ENCODE results near the gene COL4A1.

Gene COL4A1

GRCh38 chr13:110308656-110309359, 1.9 kb upstream of the COL4A1 start:
- no peak for DNase-seq

GRCh38 chr13:110307767-110308655, 1.1 kb upstream of the COL4A1 start:
- no peak for DNase-seq

DNA sequence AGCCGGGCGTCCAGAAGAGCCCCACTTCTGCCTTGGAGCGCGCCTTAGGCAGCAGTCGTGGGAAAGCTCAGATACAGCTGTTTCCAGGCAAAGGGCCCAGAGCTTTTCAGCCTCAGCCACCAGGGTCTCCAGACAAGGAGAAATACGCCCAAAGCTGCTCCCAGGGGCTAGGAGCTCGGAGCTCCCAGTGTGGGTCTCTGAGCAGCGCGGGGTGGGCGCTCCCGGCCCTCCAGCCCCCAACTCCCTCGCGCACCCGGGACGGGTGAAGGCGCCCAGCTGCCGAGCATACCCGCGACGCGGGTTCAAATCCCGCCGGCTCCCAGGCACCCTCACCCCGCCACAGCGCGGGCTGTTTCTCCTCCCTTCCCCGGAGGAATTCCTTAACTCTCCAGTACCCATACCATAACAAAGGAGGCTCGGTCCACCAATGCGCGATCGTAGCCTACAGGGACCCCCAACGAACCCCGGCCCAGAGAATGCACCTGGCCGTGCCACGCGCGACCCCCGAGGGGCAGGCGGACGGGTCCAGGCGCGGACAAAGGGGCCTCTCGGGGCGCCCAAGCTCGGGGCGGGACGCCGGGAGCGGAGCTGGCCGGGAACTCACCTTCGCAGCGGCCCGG, 507 bp downstream of the COL4A1 start:
- no peak for DNase-seq

GRCh38 chr13:110305949-110306339, 1.0 kb downstream of the COL4A1 start:
- DNase-seq, result no peak

DNA sequence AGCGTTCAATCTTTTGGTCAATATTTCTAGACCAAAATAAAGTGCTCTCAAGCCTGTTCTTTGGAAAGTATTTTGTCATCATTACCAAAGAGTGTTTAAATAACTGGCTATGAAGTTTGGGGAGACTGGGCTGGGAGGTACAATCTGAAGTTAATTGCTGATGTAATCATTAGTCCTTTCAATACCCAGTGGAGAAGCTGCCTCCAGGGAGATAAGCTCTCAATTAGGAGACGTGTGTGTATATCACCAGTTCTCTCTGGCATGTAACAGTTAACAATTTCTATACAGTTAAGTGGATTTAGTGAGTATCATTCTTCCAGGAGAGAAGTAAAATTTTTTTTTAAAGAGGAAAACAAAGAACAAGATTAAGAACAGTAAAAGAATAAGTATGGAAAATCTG, 1.4 kb downstream of the COL4A1 start:
- DNase-seq, result no peak

DNA sequence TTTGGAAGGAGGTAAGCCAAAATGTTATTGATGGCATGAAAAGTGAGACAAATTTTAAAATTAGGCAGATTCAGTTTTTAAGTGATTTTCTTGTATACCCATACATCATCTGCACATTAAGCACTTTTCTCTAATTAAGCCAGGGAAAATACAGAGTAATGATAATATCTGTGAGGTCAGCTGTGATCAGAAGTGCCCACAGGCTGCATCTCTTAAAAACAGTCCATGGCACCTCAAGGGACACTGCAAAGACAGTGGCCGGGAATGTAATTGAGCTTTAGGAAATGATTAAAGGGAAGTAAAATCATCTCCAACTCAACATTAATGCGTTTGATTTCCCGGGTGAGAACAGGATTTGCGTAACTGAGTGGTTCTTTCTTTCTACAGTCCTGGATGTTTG, 2.0 kb downstream of the COL4A1 start:
- no peak for DNase-seq

GRCh38 chr13:110304256-110304655, 2.7 kb downstream of the COL4A1 start:
- no peak for DNase-seq

DNA sequence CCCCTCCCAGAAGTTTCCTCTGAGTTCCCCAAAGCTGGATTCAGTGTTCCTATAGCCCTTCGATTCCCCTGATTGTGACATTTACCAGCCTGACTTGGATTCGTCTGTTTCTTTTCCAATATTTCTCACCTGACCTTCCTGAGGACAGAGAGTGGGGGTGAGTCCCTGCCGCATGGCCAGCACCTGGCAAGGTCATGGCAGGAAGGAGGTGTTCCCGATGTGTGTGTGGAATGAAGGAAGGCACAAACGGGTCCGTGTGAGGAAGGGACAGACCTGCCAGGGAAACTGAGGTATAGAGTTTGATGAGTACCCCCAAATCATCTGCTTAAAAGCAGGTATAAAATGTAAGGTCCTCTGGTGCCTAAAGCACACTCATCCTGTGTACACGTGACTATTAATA, 3.3 kb downstream of the COL4A1 start:
- DNase-seq, result no peak

- no peak for DNase-seq
Observed at GRCh38 chr13:110302997-110303396, 4.0 kb downstream of the COL4A1 start.

GRCh38 chr13:110301606-110302553, 5.1 kb downstream of the COL4A1 start:
- no peak for DNase-seq

- DNase-seq, result no peak
Observed at GRCh38 chr13:110301083-110301482, 5.9 kb downstream of the COL4A1 start.

- no peak for DNase-seq
Observed at GRCh38 chr13:110300090-110300815, 6.7 kb downstream of the COL4A1 start.

DNA sequence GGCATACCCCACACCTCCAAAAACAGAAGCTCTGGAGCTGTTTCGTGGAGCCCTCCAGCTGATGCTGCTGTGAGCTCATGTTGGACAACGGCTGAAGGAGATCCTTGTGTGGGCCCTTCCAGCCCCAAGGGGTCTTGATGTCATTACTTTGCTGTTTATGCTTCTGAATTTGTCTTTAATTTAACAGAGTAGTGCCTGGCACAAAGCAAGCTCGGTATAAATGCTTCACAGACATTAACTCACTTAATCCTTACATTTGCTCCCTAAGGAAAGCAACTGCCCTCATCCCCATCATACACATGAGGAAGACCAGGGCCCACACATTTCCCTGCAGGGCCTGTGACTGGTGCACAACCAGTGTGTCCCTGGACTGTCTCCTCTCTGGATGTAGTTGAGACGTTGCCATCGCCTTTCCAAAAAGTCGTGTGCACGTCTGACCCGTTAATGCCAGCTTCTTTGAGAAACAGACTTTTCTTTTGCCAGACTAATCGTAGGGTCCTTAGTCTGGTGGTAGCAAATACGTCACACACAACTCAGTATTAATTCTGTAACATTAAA, 7.6 kb downstream of the COL4A1 start:
- DNase-seq, result no peak

- DNase-seq, result no peak
Observed at GRCh38 chr13:110298505-110299282, 8.3 kb downstream of the COL4A1 start.

DNA sequence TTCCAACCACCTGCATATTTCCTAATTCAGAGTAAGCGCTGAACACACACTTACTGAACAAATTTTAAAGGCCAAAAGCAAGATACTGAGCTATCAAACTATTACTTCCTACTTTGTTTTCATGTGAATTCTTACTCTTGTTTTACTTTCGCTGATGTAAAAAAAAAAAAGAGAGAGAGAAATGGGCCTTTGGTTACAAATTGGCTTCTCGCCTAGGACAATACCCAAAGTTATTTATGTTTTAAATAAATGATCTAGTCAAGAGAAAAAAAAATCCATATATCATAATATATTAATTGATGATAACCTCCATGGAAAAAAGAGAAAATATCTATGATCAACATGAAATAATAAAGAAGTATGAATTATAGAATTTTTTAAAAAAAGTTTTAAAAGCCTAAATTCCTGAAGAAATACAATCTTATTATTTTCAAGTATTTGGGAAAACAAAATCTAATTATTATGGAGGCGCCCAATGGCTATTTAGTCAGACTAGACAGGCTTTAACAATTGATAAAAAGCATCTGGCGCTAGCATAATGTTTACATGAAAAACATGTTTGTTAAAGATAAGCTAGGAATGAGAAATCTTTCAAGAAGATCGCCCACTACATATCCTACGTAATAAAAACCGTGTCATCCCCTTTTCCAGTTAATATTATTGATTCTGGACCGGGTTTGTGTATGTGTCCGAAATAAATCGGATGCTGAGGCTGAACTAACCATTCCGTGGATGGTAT, 9.0 kb downstream of the COL4A1 start:
- no peak for DNase-seq

DNA sequence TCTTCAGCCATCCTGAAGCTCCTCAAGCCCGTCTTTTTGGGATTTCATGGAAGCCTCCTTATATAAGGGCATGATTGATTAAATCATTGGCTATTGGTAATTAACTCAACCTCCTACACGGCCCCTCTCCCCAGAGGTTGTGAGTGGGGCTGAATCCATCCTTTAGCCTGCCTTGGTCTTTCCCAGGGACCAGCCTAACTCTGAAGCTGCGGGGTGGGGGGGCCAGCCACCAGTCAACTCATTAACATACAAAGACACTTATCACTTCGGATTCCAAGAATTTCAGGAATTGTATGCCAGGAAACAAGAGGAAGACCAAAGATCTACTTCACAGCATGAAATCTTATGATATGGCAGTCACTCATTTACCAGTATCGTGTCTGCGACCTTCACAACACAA, 9.9 kb downstream of the COL4A1 start:
- DNase-seq, result no peak

DNA sequence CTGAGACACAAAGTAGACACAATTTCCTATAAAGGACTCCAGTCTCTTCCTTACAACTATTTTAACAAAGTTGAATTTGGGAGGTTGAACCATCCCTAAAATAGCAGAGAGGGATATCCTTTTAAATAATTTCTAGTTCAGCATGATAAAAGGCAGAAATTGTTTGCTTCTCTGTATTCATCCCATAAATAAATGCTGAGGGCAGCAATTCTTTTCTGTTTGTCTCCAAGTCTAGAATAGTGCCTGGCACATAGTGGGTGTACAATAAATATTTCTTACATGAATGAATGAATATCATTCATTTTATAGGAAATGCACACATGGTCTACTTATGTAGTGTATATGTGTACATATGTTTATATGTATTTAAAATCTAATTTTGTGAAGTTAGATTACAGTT, 12.3 kb downstream of the COL4A1 start:
- DNase-seq, result no peak

GRCh38 chr13:110294146-110294545, 12.8 kb downstream of the COL4A1 start:
- DNase-seq, result no peak

DNA sequence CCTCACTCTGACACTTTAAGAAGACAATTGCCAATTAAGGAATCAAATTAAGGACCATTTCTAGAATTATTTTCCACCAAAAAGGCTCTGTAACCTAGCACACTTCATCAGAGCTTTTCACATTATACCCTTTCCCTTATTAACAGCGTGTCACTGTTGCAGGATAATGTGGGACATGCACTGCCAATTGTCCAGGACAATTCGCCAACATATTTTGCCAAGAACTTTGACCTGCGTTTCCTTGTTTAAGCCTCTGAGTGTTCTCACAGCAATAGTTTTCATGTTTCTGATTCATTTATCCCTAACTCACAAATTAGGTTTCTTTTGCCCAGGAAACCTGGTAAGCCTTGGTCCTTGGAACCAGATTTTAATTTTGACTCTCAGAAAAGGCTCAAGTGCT, 13.3 kb downstream of the COL4A1 start:
- DNase-seq, result no peak

- no peak for DNase-seq
Observed at GRCh38 chr13:110293037-110293436, 13.9 kb downstream of the COL4A1 start.

Measured in CD4-positive, alpha-beta T cell treated with Interleukin-10 for 1 hour (primary cell).